Kidney capillary endothelial cell (primary cell): Measurements from ENCODE around the gene PDLIM4.

Source experiments
- DNase-seq: peaks from one replicate; pipeline ENCODE4 v3.0.0-alpha.2; 2018; ENCODE audit warnings: low spot score

Gene PDLIM4

DNA sequence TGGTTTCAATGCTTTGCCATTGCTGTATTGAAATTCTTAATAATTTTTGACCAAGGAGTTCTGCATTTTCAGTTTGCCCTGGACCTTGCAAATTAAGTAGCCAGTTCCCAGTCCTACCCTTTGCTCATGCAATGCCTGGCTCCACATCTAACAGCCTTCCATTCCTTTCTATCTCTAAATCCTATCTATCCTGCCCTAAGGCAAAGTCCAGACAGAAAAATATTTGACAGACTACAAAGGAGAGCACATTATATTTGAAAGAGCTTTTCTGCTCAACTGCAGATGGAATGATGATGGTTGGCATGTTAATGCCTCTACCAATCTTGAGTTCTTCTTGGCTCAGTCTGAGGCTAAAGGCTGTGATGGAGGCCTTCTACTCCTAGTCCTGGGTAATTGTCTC is 52.2 kb downstream of the PDLIM4 start:
- no peak for DNase-seq

DNA sequence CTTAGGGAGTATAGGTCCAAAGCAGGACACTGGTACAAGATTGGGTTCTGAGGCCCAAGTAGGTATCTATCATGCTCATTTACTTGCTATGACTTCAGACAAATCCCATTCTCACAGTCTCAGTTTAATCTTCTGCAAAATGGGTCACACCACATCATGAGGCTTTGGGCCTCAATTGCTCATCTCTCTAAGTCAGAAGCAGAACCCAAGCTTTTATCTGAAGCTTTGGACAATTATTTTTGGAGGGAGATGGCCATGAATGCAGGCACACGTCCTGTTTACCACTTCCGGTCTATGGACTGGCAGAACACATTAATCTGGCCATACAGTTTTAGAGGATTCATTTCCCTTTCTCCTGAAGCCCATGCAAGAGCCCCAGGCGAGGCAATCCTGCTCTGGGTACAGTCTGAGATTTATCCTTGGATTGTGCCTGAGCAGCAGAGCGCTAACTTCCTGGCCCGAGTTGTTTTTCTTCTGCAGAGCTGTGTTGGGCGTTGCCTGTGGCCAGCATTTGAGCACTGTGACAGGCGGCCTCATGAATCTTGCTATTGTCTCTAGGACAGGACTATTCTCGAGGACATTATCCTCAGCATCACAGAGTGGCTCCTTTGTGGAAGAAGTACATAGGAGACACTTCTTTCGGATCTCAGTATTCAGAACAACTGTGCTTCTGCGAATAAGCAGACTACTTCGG is 52.8 kb downstream of the PDLIM4 start:
- DNase-seq = peak; percentile 19

DNA sequence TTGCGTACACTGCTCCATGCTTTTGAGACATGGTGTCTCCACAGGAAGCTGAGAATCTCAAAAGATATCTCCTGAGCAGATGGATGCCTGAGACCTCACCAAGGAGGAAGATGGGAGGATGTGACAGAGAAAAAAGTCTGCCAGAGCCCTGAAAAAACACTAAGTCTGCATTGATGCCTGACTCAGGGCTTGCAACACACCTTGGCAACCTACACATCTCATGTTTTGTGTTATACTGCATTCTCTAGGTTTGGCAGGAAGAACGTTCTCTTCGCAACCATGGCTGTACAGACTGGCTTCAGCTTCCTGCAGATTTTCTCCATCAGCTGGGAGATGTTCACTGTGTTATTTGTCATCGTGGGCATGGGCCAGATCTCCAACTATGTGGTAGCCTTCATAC is 55.9 kb downstream of the PDLIM4 start:
- no peak for DNase-seq

DNA sequence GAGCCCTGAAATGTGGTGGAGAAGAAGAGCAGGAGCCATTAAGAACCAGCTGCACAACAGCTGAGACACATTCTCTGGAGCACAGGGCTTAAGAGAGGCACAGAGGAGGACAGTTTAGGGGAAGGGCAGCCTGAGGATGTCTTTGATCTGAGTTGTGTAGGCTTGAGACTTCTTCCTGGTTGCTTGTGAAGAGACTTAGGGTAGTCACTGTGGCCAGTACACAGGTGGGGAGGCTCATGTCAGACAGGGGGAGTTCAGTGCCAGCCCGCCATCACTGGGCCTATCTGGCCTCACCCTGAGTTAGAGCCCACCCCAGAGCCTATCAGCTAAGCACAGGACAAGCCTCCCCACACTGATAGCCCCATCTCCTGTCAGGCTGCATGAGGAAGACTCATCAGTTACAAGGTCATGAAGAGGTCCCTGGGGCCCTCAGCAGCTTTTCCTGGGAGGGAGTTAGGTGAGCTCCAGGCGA is 56.5 kb downstream of the PDLIM4 start:
- no peak for DNase-seq

DNA sequence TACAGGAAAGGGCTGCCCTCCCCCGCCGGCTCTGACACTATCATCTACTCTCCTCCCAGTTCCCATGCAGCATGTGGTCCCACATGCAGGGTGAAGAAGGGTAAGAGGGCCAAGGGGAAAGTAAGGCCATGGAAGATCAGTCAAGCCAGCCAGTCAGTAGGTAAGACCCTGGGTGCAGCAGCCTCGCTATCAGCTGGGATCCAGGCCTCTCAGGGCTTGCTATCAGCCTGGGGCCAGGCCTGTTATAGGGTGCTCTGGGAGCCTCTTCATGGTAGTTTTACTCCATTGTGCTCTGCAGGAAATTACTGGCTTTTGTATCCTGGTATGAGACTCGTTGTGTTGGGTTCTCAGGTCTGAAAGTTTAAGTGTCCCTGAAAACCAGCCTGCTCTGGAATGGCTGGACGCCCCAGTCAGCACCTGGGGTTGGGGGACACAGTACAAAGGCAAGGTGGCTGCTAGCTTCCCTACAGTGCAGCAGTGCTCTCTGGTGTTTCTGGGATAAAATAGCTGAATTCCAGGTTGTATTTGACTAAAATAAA is 58.1 kb downstream of the PDLIM4 start:
- DNase-seq = no peak

DNA sequence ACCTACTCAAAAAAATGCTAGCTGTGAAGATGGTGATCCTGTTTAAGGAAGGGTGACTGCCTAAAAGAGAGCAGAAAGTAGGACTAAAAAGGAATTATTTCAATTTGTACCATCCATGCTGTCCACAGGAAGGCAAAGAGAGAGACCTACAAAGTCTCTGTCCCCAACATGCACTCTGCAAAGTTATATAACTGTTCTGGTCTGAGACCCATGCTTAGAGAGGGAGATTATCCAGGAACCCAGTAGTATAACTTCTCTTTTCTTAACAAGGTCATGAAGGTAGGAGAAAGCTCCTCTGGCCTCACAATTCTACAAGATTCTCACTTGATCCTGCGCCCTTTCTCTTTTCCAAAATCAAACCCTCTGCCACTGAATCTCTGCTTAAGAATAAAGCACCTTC is 62.5 kb downstream of the PDLIM4 start:
- no peak for DNase-seq

DNA sequence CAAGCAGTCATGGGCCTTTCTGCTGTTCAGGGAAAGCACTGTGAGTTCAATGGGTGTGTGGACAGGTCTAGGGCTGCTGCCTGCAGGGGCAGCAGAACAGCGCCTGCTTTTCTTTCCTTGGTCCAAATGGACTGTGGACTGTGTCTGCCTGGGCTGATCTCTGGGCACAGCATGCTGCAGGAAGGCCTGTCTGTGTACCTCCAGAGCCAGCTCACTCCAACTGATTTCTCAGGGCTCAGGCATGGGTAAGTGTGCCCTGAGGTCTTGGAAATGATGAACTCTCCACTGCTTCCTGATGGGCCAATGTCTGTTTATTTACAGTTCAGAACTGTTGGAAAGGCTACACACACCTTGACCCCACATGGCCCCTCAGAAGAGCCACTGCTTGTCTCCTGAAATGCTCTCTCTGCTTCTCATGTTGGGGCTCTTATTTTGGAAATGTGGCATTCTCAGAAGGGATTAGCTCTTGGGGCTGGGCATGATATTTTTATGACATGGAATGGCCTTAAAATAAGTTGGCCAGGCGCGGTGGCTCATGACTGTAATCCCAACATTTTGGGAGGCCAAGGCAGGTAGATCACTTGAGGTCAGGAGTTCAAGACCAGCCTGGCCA is 63.7 kb downstream of the PDLIM4 start:
- no peak for DNase-seq

DNA sequence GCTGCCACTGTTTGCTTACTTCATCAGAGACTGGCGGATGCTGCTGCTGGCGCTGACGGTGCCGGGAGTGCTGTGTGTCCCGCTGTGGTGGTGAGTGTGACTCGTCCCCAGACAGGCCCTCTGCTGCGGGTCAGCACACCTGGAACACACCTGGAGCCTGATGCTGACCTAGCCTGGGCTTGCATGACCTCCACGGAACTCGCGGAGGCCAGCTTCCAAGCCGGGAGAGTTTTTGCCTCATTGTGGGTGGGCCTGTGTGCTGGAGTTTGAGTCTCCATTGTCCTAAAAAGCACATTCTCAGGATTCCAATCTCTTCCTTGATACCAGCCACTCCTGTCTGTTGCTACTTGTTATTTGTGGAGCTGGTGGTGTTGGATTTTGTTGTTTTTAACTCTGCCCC is 64.8 kb downstream of the PDLIM4 start:
- no peak for DNase-seq
